Measurements from ENCODE around the gene GNA14.

The GNA14 gene

GRCh38 chr9:77582961-77583576 is 65.1 kb downstream of the GNA14 start:
- H3K36me3 Mint-ChIP-seq: no peaks in the 10 kb centered on the region
- no peak overlapping the region for H3K4me3 Mint-ChIP-seq
- H3K27ac Mint-ChIP-seq: no peak overlapping the region
- peaks cover 5% of the 10 kb centered on the region for H3K27me3 Mint-ChIP-seq
- H3K9me3 Mint-ChIP-seq: no peaks in the 10 kb centered on the region
- no peaks in the 10 kb centered on the region for H3K4me1 Mint-ChIP-seq

GRCh38 chr9:77582525-77582924 is 65.6 kb downstream of the GNA14 start:
- H3K27ac Mint-ChIP-seq: no peak overlapping the region
- H3K36me3 Mint-ChIP-seq: no peaks in the 10 kb centered on the region
- no peak overlapping the region for H3K4me3 Mint-ChIP-seq
- no peaks in the 10 kb centered on the region for H3K9me3 Mint-ChIP-seq
- peaks cover 5% of the 10 kb centered on the region for H3K27me3 Mint-ChIP-seq
- no peaks in the 10 kb centered on the region for H3K4me1 Mint-ChIP-seq

GRCh38 chr9:77575785-77576184 is 72.3 kb downstream of the GNA14 start:
- H3K27me3 Mint-ChIP-seq: peaks cover 7% of the 10 kb centered on the region
- H3K27ac Mint-ChIP-seq: no peak overlapping the region
- no peaks in the 10 kb centered on the region for H3K36me3 Mint-ChIP-seq
- H3K4me1 Mint-ChIP-seq: no peaks in the 10 kb centered on the region
- H3K9me3 Mint-ChIP-seq: no peaks in the 10 kb centered on the region
- H3K4me3 Mint-ChIP-seq: no peak overlapping the region

GRCh38 chr9:77569335-77569734 is 78.8 kb downstream of the GNA14 start:
- no peak overlapping the region for H3K4me3 Mint-ChIP-seq

GRCh38 chr9:77563174-77563573 is 84.9 kb downstream of the GNA14 start:
- H3K36me3 Mint-ChIP-seq: no peaks in the 10 kb centered on the region
- peaks cover 3% of the 10 kb centered on the region for H3K27me3 Mint-ChIP-seq
- H3K4me3 Mint-ChIP-seq: no peak overlapping the region
- no peak overlapping the region for H3K27ac Mint-ChIP-seq
- H3K4me1 Mint-ChIP-seq: no peaks in the 10 kb centered on the region
- no peaks in the 10 kb centered on the region for H3K9me3 Mint-ChIP-seq

More at GRCh38 chr9:77569335-77569734, 78.8 kb downstream of the GNA14 start:
- Mint-ChIP-seq H3K27me3 (peaks cover 7% of the 10 kb centered on the region), H3K27ac (no peak overlapping the region), H3K9me3 (no peaks in the 10 kb centered on the region), H3K36me3 (no peaks in the 10 kb centered on the region), H3K4me1 (no peaks in the 10 kb centered on the region)

- H3K27ac Mint-ChIP-seq: no peak overlapping the region
These were observed 85.9 kb downstream of the GNA14 start for GRCh38 chr9:77562019-77562748.

GRCh38 chr9:77561331-77562018 is 86.6 kb downstream of the GNA14 start:
- no peak overlapping the region for H3K27ac Mint-ChIP-seq
- no peaks in the 10 kb centered on the region for H3K9me3 Mint-ChIP-seq
- no peaks in the 10 kb centered on the region for H3K36me3 Mint-ChIP-seq
- H3K4me1 Mint-ChIP-seq: no peaks in the 10 kb centered on the region
- H3K4me3 Mint-ChIP-seq: no peak overlapping the region
- H3K27me3 Mint-ChIP-seq: peaks cover 6% of the 10 kb centered on the region

More at GRCh38 chr9:77562019-77562748, 85.9 kb downstream of the GNA14 start:
- H3K36me3 Mint-ChIP-seq: no peaks in the 10 kb centered on the region
- no peak overlapping the region for H3K4me3 Mint-ChIP-seq
- peaks cover 2% of the 10 kb centered on the region for H3K27me3 Mint-ChIP-seq
- no peaks in the 10 kb centered on the region for H3K9me3 Mint-ChIP-seq
- H3K4me1 Mint-ChIP-seq: no peaks in the 10 kb centered on the region

- Mint-ChIP-seq H3K27me3 (peaks cover 4% of the 10 kb centered on the region), H3K4me3 (no peak overlapping the region), H3K36me3 (no peaks in the 10 kb centered on the region), H3K9me3 (no peaks in the 10 kb centered on the region), H3K27ac (no peak overlapping the region), H3K4me1 (no peaks in the 10 kb centered on the region)
These were observed 91.7 kb downstream of the GNA14 start for GRCh38 chr9:77556396-77556795.

GRCh38 chr9:77554586-77555105 is 93.5 kb downstream of the GNA14 start:
- Mint-ChIP-seq H3K4me1 (no peaks in the 10 kb centered on the region), H3K36me3 (no peaks in the 10 kb centered on the region), H3K27me3 (peaks cover 4% of the 10 kb centered on the region), H3K9me3 (no peaks in the 10 kb centered on the region), H3K27ac (no peak overlapping the region), H3K4me3 (no peak overlapping the region)

GRCh38 chr9:77547106-77547730 is 100.9 kb downstream of the GNA14 start:
- Mint-ChIP-seq H3K9me3 (peaks cover 4% of the 10 kb centered on the region), H3K4me1 (no peaks in the 10 kb centered on the region), H3K36me3 (no peaks in the 10 kb centered on the region), H3K27me3 (peaks cover 2% of the 10 kb centered on the region), H3K27ac (no peak overlapping the region), H3K4me3 (no peak overlapping the region)

- Mint-ChIP-seq H3K4me3 (no peak overlapping the region), H3K27ac (no peak overlapping the region), H3K36me3 (no peaks in the 10 kb centered on the region), H3K4me1 (no peaks in the 10 kb centered on the region), H3K9me3 (peaks cover 4% of the 10 kb centered on the region), H3K27me3 (peaks cover 2% of the 10 kb centered on the region)
These were observed 101.7 kb downstream of the GNA14 start for GRCh38 chr9:77546376-77546950.

- peaks cover 1% of the 10 kb centered on the region for H3K36me3 Mint-ChIP-seq
- H3K9me3 Mint-ChIP-seq: peaks cover 10% of the 10 kb centered on the region
- no peaks in the 10 kb centered on the region for H3K4me1 Mint-ChIP-seq
- H3K4me3 Mint-ChIP-seq: no peak overlapping the region
- H3K27ac Mint-ChIP-seq: no peak overlapping the region
- peaks cover 2% of the 10 kb centered on the region for H3K27me3 Mint-ChIP-seq
These were observed 103.6 kb downstream of the GNA14 start for GRCh38 chr9:77544546-77544945.

- no peak overlapping the region for H3K4me3 Mint-ChIP-seq
- H3K4me1 Mint-ChIP-seq: no peaks in the 10 kb centered on the region
- peaks cover 1% of the 10 kb centered on the region for H3K36me3 Mint-ChIP-seq
- H3K9me3 Mint-ChIP-seq: peaks cover 12% of the 10 kb centered on the region
- peaks cover 4% of the 10 kb centered on the region for H3K27me3 Mint-ChIP-seq
- no peak overlapping the region for H3K27ac Mint-ChIP-seq
These were observed 104.8 kb downstream of the GNA14 start for GRCh38 chr9:77543131-77543822.

- peaks cover 6% of the 10 kb centered on the region for H3K27me3 Mint-ChIP-seq
These were observed 106.5 kb downstream of the GNA14 start for GRCh38 chr9:77541600-77541999.

GRCh38 chr9:77541055-77541454 is 107.1 kb downstream of the GNA14 start:
- Mint-ChIP-seq H3K4me3 (no peak overlapping the region), H3K36me3 (peaks cover 1% of the 10 kb centered on the region), H3K27me3 (peaks cover 4% of the 10 kb centered on the region), H3K9me3 (peaks cover 8% of the 10 kb centered on the region), H3K4me1 (no peaks in the 10 kb centered on the region), H3K27ac (no peak overlapping the region)

More at GRCh38 chr9:77541600-77541999, 106.5 kb downstream of the GNA14 start:
- Mint-ChIP-seq H3K4me1 (no peaks in the 10 kb centered on the region), H3K4me3 (no peak overlapping the region), H3K36me3 (peaks cover 1% of the 10 kb centered on the region), H3K27ac (no peak overlapping the region), H3K9me3 (peaks cover 12% of the 10 kb centered on the region)
